Measurements from ENCODE around the gene ARMC5. TPM values are rescaled to one million over a fixed set of nuclear protein-coding genes. Genes with fewer than 3 reads are reported as not detected.

The ARMC5 gene
- total RNA-seq, 4 donors from 2014 or later, result 13.9 to 24.3 (median 19.4) TPM

GRCh38 chr16:31464781-31465260 lies 5.5 kb downstream of the ARMC5 start:
- intact Hi-C loops (cut with DNase I; ENCODE audit: low total_unique reads) (no loop called here), in situ Hi-C loops (cut with MboI; ENCODE audit: low sequenced_read_pairs in 4 of 4) (no loop called here)
- H3K4me3 ChIP-seq, result no peak overlapping the region
- TF ChIP-seq CTCF (IDR thresholded peaks at IDR 0.05 in 4 of 5, conservative IDR thresholded peaks at IDR 0.05 in 1 of 5) (no peak), POLR2A (IDR thresholded peaks at IDR 0.05) (no peak)
- H3K9me3 ChIP-seq, result no peaks in the 10 kb centered on the region
- DNase-seq (no peak), ATAC-seq (no peak)
- peaks cover 0 to 57% of the 10 kb centered on the region in 2 donors for H3K36me3 ChIP-seq
- no peak overlapping the region for H3K27ac ChIP-seq
- H3K27me3 ChIP-seq, result no peaks in the 10 kb centered on the region
- peaks cover 14 to 15% of the 10 kb centered on the region in 2 donors for H3K4me1 ChIP-seq

- Histone ChIP-seq H3K27me3 (no peaks in the 10 kb centered on the region), H3K27ac (no peak overlapping the region), H3K36me3 (peaks cover 0 to 57% of the 10 kb centered on the region in 2 donors), H3K9me3 (no peaks in the 10 kb centered on the region), H3K4me3 (no peak overlapping the region), H3K4me1 (peaks cover 5 to 6% of the 10 kb centered on the region in 2 donors)
- intact Hi-C loops (cut with DNase I; ENCODE audit: low total_unique reads) (no loop called here), in situ Hi-C loops (cut with MboI; ENCODE audit: low sequenced_read_pairs in 4 of 4) (no loop called here)
- no peak for ATAC-seq
- TF ChIP-seq POLR2A (IDR thresholded peaks at IDR 0.05) (no peak), CTCF (IDR thresholded peaks at IDR 0.05 in 4 of 5, conservative IDR thresholded peaks at IDR 0.05 in 1 of 5) (no peak)
- no peak for DNase-seq
Observed at GRCh38 chr16:31465788-31466370, 6.6 kb downstream of the ARMC5 start.

- DNase-seq (no peak), ATAC-seq (no peak)
- Histone ChIP-seq H3K27ac (no peak overlapping the region), H3K27me3 (no peaks in the 10 kb centered on the region), H3K9me3 (no peaks in the 10 kb centered on the region), H3K4me1 (peaks cover 0 to 5% of the 10 kb centered on the region in 2 donors), H3K4me3 (no peak overlapping the region), H3K36me3 (peaks cover 0 to 57% of the 10 kb centered on the region in 2 donors)
- intact Hi-C loops (cut with DNase I; ENCODE audit: low total_unique reads) (no loop called here), in situ Hi-C loops (cut with MboI; ENCODE audit: low sequenced_read_pairs in 4 of 4) (no loop called here)
- TF ChIP-seq CTCF (IDR thresholded peaks at IDR 0.05 in 4 of 5, conservative IDR thresholded peaks at IDR 0.05 in 1 of 5), result no peak
- no peak for TF ChIP-seq POLR2A (IDR thresholded peaks at IDR 0.05)
Observed at GRCh38 chr16:31466381-31466841, 7.1 kb downstream of the ARMC5 start.

GRCh38 chr16:31467151-31467773 lies 8.0 kb downstream of the ARMC5 start:
- H3K4me3 ChIP-seq, result no peak overlapping the region
- H3K4me1 ChIP-seq, result peaks cover 0 to 11% of the 10 kb centered on the region in 2 donors
- in situ Hi-C loops (cut with MboI; ENCODE audit: low sequenced_read_pairs in 4 of 4) (no loop called here), intact Hi-C loops (cut with DNase I; ENCODE audit: low total_unique reads) (no loop called here)
- H3K36me3 ChIP-seq, result peaks cover 0 to 49% of the 10 kb centered on the region in 2 donors
- TF ChIP-seq POLR2A (IDR thresholded peaks at IDR 0.05), result no peak
- TF ChIP-seq CTCF (IDR thresholded peaks at IDR 0.05 in 4 of 5, conservative IDR thresholded peaks at IDR 0.05 in 1 of 5), result no peak
- no peaks in the 10 kb centered on the region for H3K9me3 ChIP-seq
- ATAC-seq (no peak), DNase-seq (no peak)
- no peak overlapping the region for H3K27ac ChIP-seq
- peaks cover 0 to 3% (median 0%) of the 10 kb centered on the region in 3 donors for H3K27me3 ChIP-seq

All from gastrocnemius medialis (tissue), 4 donors.